H9 (cell line): ENCODE results near the gene MTG1. TPM values are rescaled to one million over a fixed set of nuclear protein-coding genes. Genes with fewer than 3 reads are reported as not detected.
A peak's percentile ranks its signal among the peaks of the same experiment; 100 is the strongest.

Experiments
- DNase-seq: peaks from one replicate; pipeline ENCODE4 v3.0.0-alpha.2; 2017
- H2AFZ ChIP-seq: one replicate; pipeline ENCODE4 v1.6.1; 2013; ENCODE audit warnings: mild to moderate bottlenecking, low read length, control low read depth, moderate library complexity
- H2AK5ac ChIP-seq: 2 replicates; pipeline ENCODE4 v1.6.1; 2013; ENCODE audit warnings: low read length, control low read depth, mixed read lengths; ENCODE audit not compliant: insufficient read length
- H2BK120ac ChIP-seq: one replicate; pipeline ENCODE4 v1.6.1; 2013; ENCODE audit warnings: low read depth, mild to moderate bottlenecking, low read length, control low read depth, inconsistent platforms; ENCODE audit not compliant: poor library complexity, severe bottlenecking
- H2BK12ac ChIP-seq: 2 replicates; pipeline ENCODE4 v1.6.1; 2013; ENCODE audit warnings: low read length, control low read depth, mixed read lengths, low read depth; ENCODE audit not compliant: insufficient read length
- H2BK15ac ChIP-seq: 2 replicates; pipeline ENCODE4 v1.6.1; 2013; ENCODE audit warnings: low read depth, low read length, control low read depth
- H2BK20ac ChIP-seq: one replicate; pipeline ENCODE4 v1.6.1; 2013; ENCODE audit warnings: low read depth, mild to moderate bottlenecking, low read length, control low read depth, inconsistent platforms; ENCODE audit not compliant: poor library complexity, severe bottlenecking
- H2BK5ac ChIP-seq: 2 replicates; pipeline ENCODE4 v1.6.1; 2013; ENCODE audit warnings: low read length, control low read depth, mixed read lengths; ENCODE audit not compliant: insufficient read length
- H3K14ac ChIP-seq: 2 replicates; pipeline ENCODE4 v1.6.1; 2013; ENCODE audit warnings: low read length, control low read depth; ENCODE audit not compliant: insufficient read depth
- H3K18ac ChIP-seq: 2 replicates; pipeline ENCODE4 v1.6.1; 2013; ENCODE audit warnings: low read depth, mild to moderate bottlenecking, mixed read lengths, low read length, control low read depth; ENCODE audit not compliant: insufficient read length
- H3K23ac ChIP-seq: 2 replicates; pipeline ENCODE4 v1.6.1; 2013; ENCODE audit warnings: low read length, control low read depth, mixed read lengths, low read depth; ENCODE audit not compliant: insufficient read length
- H3K23me2 ChIP-seq: 2 replicates; pipeline ENCODE4 v1.6.1; 2013; ENCODE audit warnings: low read depth, mild to moderate bottlenecking, mixed read lengths, low read length, control low read depth; ENCODE audit not compliant: insufficient read length, poor library complexity, severe bottlenecking
- H3K27ac ChIP-seq: 2 replicates; pipeline ENCODE4 v1.5.1; 2013; ENCODE audit warnings: low read length, control low read depth, mixed read lengths, low read depth; ENCODE audit not compliant: insufficient read length
- H3K27me3 ChIP-seq: 2 replicates; pipeline ENCODE4 v1.6.1; 2013; ENCODE audit warnings: low read length, control low read depth, inconsistent platforms; ENCODE audit not compliant: insufficient read depth
- H3K4ac ChIP-seq: 2 replicates; pipeline ENCODE4 v1.6.1; 2013; ENCODE audit warnings: low read depth, mild to moderate bottlenecking, control low read depth, inconsistent platforms, low read length, moderate library complexity
- H3K4me1 ChIP-seq: 2 replicates; pipeline ENCODE4 v1.6.1; 2013; ENCODE audit warnings: low read length, control low read depth, inconsistent platforms; ENCODE audit not compliant: insufficient read depth
- H3K4me2 ChIP-seq: 2 replicates; pipeline ENCODE4 v1.6.1; 2013; ENCODE audit warnings: low read length, control low read depth, mixed read lengths; ENCODE audit not compliant: insufficient read length, insufficient read depth
- H3K56ac ChIP-seq: 2 replicates; pipeline ENCODE4 v1.6.1; 2013; ENCODE audit warnings: low read depth, mild to moderate bottlenecking, mixed read lengths, low read length, control low read depth; ENCODE audit not compliant: insufficient read length
- H3K79me1 ChIP-seq: 2 replicates; pipeline ENCODE4 v1.6.1; 2013; ENCODE audit warnings: low read depth, mild to moderate bottlenecking, moderate library complexity, low read length, control low read depth, inconsistent platforms; ENCODE audit not compliant: insufficient read depth, poor library complexity, severe bottlenecking
- H3K79me2 ChIP-seq: 2 replicates; pipeline ENCODE4 v1.6.1; 2013; ENCODE audit warnings: low read length, control low read depth, inconsistent platforms; ENCODE audit not compliant: insufficient read depth
- H3K9ac ChIP-seq: 2 replicates; pipeline ENCODE4 v1.6.1; 2013; ENCODE audit warnings: low read length, control low read depth, mixed read lengths; ENCODE audit not compliant: insufficient read length; ENCODE audit errors: extremely low read depth
- H3K9me3 ChIP-seq: one replicate; pipeline ENCODE4 v1.6.1; 2013; ENCODE audit warnings: low read depth, low read length, inconsistent platforms; ENCODE audit not compliant: control insufficient read depth
- H3T11ph ChIP-seq: one replicate; pipeline ENCODE4 v1.6.1; 2013; ENCODE audit warnings: mild to moderate bottlenecking, low read length, control low read depth, inconsistent platforms
- H4K20me1 ChIP-seq: one replicate; pipeline ENCODE4 v1.6.1; 2013; ENCODE audit not compliant: control insufficient read depth, insufficient read length, insufficient read depth
- H4K5ac ChIP-seq: 2 replicates; pipeline ENCODE4 v1.6.1; 2013; ENCODE audit warnings: low read depth, mild to moderate bottlenecking, mixed read lengths, low read length, control low read depth; ENCODE audit not compliant: insufficient read length
- H4K8ac ChIP-seq: replicated peaks from 2 replicates; pipeline ENCODE4 v1.6.1; 2013; ENCODE audit warnings: low read length, control low read depth, mixed read lengths, low read depth; ENCODE audit not compliant: insufficient read length
- H4K91ac ChIP-seq: 2 replicates; pipeline ENCODE4 v1.6.1; 2013; ENCODE audit warnings: low read depth, mild to moderate bottlenecking, moderate library complexity, mixed read lengths, low read length, control low read depth; ENCODE audit not compliant: insufficient read length
- H3K27ac Mint-ChIP-seq, 3 experiments: 2 replicates in 2 of 3; 3 replicates in 1 of 3; pipeline ENCODE4 v1.8.0; 2020 to 2021; ENCODE audit warnings: mixed read lengths in 3 of 3, mild to moderate bottlenecking in 1 of 3, moderate library complexity in 1 of 3
- H3K27me3 Mint-ChIP-seq: 2 replicates; pipeline ENCODE4 v1.8.0; 2021; ENCODE audit warnings: low read depth, mild to moderate bottlenecking, moderate library complexity, mixed read lengths
- H3K36me3 Mint-ChIP-seq, 3 experiments: 2 replicates in 2 of 3; 3 replicates in 1 of 3; pipeline ENCODE4 v1.8.0; 2020 to 2021; ENCODE audit warnings: low read depth in 3 of 3, mixed read lengths in 3 of 3; ENCODE audit not compliant: insufficient read depth in 1 of 3
- H3K4me1 Mint-ChIP-seq, 2 experiments: 2 replicates each; pipeline ENCODE4 v1.8.0; 2020; ENCODE audit warnings: mixed read lengths in 2 of 2
- H3K4me3 Mint-ChIP-seq, 2 experiments: 2 replicates in 1 of 2; 3 replicates in 1 of 2; pipeline ENCODE4 v1.8.0; 2020 to 2021; ENCODE audit warnings: mild to moderate bottlenecking in 2 of 2, mixed read lengths in 2 of 2, moderate library complexity in 1 of 2
- H3K9me3 Mint-ChIP-seq, 2 experiments: 2 replicates in 1 of 2; 3 replicates in 1 of 2; pipeline ENCODE4 v1.8.0; 2020; ENCODE audit warnings: mild to moderate bottlenecking in 2 of 2, mixed read lengths in 2 of 2, moderate library complexity in 1 of 2
- CTCF ChIP-seq: fragments of 200-600 bp; sonication (generic); conservative IDR thresholded peaks from 3 replicates; pipeline ENCODE4 v1.8.0; 2021; ENCODE audit warnings: antibody characterized with exemption, mild to moderate bottlenecking
- WGBS: extraction: QIAGEN DNeasy Blood & Tissue Kit; methylation state at CpG from one replicate; pipeline ENCODE4 v1.1.7; 2013; ENCODE audit warnings: missing lambda C conversion rate, low lambda C conversion rate, mixed read lengths; ENCODE audit not compliant: insufficient read length; ENCODE audit errors: extremely low coverage; 5-methylcytosine and 5-hydroxymethylcytosine counted together
- total RNA-seq: library from RNA; stranded (reverse); gene quantifications from 2 replicates; pipeline ENCODE4 v1.2.1, GENCODE V29; 2021

Gene MTG1
- total RNA-seq, 1 experiment from 2014 or later: 65.3 TPM

GRCh38 chr10:133346413-133346812 is 47.5 kb upstream of the MTG1 start:
- no CpG with 5 or more reads among the region's 11 CpGs for whole genome bisulfite sequencing
- DNase-seq: peak; percentile 55
- no peak overlapping the region for H4K8ac ChIP-seq

More at GRCh38 chr10:133346413-133346812, 47.5 kb upstream of the MTG1 start:
- no peaks in the 10 kb centered on the region; a peak in 2 of 7 replicates for H3K36me3 Mint-ChIP-seq
- no peak overlapping the region for H3K4ac ChIP-seq
- no peak overlapping the region for H3K27ac ChIP-seq
- H3K9me3 Mint-ChIP-seq: no peaks in the 10 kb centered on the region; a peak in 1 of 5 replicates
- H4K91ac ChIP-seq: no peak overlapping the region
- H3K4me2 ChIP-seq: no peak overlapping the region
- no peak overlapping the region; a peak in 1 of 5 replicates for H3K4me3 Mint-ChIP-seq
- no peaks in the 10 kb centered on the region for H3K23me2 ChIP-seq
- no peaks in the 10 kb centered on the region for H3K79me1 ChIP-seq
- H3K27me3 ChIP-seq: no peaks in the 10 kb centered on the region; the same call in 1 of the 2 replicates
- no peak overlapping the region for H2BK20ac ChIP-seq
- H2BK12ac ChIP-seq: no peak overlapping the region
- no peak overlapping the region for H4K5ac ChIP-seq
- H3K79me2 ChIP-seq: no peaks in the 10 kb centered on the region
- no peak for TF ChIP-seq CTCF
- H3K9ac ChIP-seq: no peak overlapping the region
- no peak overlapping the region for H3K56ac ChIP-seq
- no peaks in the 10 kb centered on the region for H4K20me1 ChIP-seq
- peaks cover 26% of the 10 kb centered on the region for H3K27me3 Mint-ChIP-seq
- H3K9me3 ChIP-seq: no peaks in the 10 kb centered on the region
- H2BK5ac ChIP-seq: no peak overlapping the region
- peaks cover 11 to 36% of the 10 kb centered on the region in 2 experiments for H3K4me1 Mint-ChIP-seq
- H3K14ac ChIP-seq: no peak overlapping the region
- H2BK120ac ChIP-seq: no peak overlapping the region
- H3K23ac ChIP-seq: no peak overlapping the region
- H3K27ac Mint-ChIP-seq: peak overlapping the region in 1 of 3 experiments; percentile 40; a peak in 1 of 7 replicates
- H3K18ac ChIP-seq: no peak overlapping the region
- H3T11ph ChIP-seq: no peak overlapping the region
- H2BK15ac ChIP-seq: no peak overlapping the region
- no peak overlapping the region for H2AK5ac ChIP-seq
- peaks cover 2% of the 10 kb centered on the region; the same call in 1 of the 2 replicates for H3K4me1 ChIP-seq
- no peak overlapping the region for H2AFZ ChIP-seq
